Fibroblast of peridontal ligament (primary cell): ENCODE results near the gene ZNF569.
"Not testable (repeated sequence)": the region's sequence is repeated elsewhere in the genome, so short reads cannot be mapped to it uniquely, and the experiment has no call there.

Source experiments
- DNase-seq: peaks from one replicate; pipeline ENCODE4 v3.0.0-alpha.2; 2010; ENCODE audit errors: extremely low read depth

The ZNF569 gene

DNA sequence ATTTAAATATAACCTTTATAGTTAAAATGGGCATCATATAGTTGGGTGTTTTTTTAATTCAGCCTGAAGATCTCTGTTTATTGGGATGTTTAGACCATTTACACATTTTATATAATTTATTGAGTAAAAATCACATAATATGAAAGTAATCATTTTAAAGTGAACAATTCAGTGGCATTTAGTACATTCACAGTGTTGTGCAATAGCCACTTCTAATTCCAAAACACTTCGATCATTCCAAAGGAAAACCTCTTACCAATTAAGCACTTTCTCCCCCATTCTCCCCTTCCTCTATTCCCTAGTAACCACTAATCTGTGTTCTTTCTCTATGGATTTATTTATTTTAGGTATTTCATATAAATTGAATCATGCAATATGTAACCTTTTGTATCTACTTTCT, 66.2 kb downstream of the ZNF569 start:
- no peak for DNase-seq

DNA sequence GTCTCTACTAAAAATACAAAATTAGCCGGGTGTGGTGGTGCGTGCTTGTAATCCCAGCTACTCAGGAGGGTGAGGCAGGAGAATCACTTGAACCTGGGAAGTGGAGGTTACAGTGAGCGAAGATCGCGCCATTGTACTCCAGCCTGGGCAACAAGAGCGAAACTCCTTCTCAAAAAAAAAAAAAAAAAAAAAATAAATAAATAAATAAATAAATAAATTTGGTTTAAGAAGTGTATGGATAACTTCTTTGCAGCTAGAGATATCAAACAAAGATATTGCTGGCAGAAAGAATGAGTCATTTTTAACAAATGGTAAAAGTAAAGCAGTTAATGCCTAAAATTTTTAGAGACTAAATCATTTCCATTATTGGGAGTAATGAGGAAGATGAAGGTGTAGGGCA, 75.8 kb downstream of the ZNF569 start:
- DNase-seq = not testable (repeated sequence)

DNA sequence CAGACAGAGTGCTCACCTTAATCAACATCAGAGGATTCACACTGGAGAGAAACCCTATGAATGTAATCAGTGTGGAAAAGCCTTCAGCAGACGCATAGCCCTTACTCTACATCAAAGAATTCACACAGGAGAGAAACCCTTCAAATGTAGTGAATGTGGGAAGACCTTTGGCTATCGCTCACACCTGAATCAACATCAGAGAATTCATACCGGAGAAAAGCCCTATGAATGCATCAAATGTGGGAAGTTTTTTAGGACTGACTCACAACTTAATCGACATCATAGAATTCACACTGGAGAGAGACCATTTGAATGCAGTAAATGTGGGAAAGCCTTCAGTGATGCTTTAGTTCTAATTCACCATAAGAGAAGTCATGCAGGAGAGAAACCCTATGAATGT, 78.0 kb downstream of the ZNF569 start:
- DNase-seq = no peak

DNA sequence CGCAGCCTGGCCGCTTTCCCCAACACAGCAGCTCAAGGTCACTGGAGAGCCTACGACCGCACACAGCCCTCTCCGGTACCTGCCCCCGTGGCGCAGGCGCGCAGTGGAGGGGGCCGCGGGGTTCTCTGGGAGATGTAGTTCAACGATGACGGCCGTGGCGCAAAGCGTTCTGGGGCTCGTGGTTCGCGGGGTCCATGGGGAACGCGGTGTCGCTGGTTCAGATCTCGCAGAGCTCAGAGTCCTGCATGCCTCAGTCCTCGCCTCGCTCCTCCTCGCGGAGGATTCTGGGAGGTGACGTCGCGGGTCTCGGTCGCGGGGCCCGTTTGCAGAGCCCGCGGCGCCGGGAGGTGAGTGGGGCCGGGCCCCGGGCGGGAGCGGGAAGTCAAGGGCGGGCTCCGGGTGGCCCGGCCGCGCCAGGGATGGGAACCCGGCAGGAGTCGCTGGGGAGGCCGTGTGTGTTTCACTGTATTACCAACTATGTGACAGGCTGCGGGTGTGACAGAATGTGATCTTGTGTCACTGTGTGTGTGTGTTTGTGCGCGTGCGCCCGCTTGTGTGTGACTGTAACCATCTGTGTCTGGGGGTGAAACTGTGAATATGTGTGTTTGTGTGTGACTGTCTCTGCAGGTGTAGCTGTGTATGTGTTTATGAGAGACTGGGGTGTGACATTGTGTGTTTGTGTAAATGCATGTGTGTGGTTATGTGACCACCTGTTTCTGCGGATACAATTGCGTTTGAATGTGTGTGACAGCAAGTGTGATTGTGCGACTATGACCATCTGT, 96.2 kb downstream of the ZNF569 start, which contains the start of gene ZNF527:
ZNF527 (plus strand) TSS at position 220 of the 782 bp plus-strand sequence. CDS start 3,100 bp downstream, outside the sequence.
- DNase-seq = peak; percentile 96

DNA sequence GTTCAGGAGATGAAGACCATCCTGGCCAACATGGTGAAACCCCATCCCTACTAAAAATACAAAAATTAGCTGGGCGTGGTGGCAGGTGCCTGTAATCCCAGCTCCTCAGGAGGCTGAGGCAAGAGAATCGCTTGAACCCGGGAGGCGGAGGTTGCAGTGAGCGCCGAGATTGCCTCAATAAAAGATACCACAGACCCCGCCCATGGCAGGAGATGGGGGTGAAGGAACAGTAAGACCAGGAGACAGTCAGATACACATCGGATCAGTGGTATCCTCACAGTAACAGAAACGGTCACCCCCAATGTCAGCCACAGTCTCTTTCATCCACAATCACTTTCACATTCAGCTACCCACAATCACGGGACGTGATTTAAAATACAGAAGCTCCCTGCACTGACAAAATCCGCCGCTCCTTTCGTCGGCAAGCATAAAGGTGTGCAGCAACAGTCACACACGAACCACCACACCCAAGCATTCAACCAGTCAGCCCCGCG, 96.8 kb downstream of the ZNF569 start:
- DNase-seq = not testable (repeated sequence)

DNA sequence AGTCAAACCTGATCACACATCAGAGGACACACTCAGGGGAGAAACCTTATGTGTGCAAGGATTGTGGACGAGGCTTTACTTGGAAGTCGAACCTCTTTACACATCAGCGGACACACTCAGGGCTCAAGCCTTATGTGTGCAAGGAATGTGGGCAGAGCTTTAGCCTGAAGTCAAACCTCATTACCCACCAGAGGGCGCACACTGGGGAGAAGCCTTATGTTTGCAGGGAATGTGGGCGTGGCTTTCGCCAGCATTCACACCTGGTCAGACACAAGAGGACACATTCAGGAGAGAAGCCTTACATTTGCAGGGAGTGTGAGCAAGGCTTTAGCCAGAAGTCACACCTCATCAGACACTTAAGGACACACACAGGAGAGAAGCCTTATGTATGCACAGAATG, 104.5 kb downstream of the ZNF569 start:
- no peak for DNase-seq

DNA sequence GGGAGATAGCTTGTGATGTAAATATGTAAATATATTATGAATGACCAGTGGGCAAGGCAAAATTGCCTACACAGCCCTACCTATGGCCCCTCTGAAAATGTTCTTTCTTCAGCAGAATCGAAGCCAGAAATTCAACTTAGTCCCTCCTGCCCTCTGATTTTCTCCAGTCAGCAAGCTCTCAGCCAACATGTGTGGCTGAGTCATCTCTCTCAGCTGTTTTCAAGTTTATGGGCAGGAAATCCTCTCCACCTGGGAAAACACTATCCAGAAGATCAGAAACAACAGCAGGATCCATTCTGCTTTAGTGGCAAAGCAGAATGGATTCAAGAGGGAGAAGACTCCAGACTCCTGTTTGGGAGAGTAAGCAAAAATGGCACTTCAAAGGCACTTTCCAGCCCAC, 105.2 kb downstream of the ZNF569 start:
- no peak for DNase-seq
